ENCODE results near the gene UPK1A.

The UPK1A gene

GRCh38 chr19:35639863-35640262 lies 26.5 kb upstream of the UPK1A start:
- no peak for TF ChIP-seq GATA2 (IDR thresholded peaks at IDR 0.05; ENCODE audit: low read depth, low read length)
- TF ChIP-seq GATA3 (IDR thresholded peaks at IDR 0.05; ENCODE audit: low read depth, low read length): no peak

DNA sequence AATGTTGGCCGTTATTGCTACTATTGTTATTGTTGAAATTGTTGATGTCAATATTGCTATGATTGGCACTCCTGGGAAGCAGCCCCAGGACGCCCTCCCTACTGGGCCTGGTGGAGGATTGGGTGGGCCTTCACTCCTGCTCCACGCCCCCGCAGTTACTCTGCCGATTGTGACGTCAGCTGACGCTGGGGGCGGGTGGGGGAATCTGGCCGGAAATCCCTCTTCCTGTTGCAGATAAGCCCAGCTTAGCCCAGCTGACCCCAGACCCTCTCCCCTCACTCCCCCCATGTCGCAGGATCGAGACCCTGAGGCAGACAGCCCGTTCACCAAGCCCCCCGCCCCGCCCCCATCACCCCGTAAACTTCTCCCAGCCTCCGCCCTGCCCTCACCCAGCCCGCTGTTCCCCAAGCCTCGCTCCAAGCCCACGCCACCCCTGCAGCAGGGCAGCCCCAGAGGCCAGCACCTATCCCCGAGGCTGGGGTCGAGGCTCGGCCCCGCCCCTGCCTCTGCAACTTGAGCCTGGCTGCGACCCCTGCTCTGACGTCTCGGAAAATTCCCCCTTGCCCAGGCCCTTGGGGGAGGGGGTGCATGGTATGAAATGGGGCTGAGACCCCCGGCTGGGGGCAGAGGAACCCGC lies 24.7 kb upstream of the UPK1A start, which contains the start of gene ETV2:
ETV2 (plus strand) TSS at position 231 of the 637 bp plus-strand sequence. CDS start 716 bp downstream, outside the sequence.
- TF ChIP-seq GATA3 (IDR thresholded peaks at IDR 0.05; ENCODE audit: low read depth, low read length): no peak
- no peak for TF ChIP-seq GATA2 (IDR thresholded peaks at IDR 0.05; ENCODE audit: low read depth, low read length)

DNA sequence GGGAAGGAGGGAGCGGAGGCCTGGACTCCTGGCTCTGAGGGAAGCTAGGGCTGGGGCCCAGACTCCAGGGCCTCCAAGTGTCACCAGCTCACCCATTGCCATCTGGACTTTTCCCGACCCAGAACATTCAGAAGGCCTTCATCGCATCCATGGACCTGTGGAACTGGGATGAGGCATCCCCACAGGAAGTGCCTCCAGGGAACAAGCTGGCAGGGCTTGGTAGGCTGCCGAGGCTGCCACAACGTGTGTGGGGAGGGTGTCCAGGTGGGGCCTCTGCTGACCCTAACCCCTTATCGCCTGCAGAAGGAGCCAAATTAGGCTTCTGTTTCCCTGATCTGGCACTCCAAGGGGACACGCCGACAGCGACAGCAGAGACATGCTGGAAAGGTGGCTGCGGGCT lies 24.0 kb upstream of the UPK1A start:
- TF ChIP-seq GATA2 (IDR thresholded peaks at IDR 0.05; ENCODE audit: low read depth, low read length): no peak

DNA sequence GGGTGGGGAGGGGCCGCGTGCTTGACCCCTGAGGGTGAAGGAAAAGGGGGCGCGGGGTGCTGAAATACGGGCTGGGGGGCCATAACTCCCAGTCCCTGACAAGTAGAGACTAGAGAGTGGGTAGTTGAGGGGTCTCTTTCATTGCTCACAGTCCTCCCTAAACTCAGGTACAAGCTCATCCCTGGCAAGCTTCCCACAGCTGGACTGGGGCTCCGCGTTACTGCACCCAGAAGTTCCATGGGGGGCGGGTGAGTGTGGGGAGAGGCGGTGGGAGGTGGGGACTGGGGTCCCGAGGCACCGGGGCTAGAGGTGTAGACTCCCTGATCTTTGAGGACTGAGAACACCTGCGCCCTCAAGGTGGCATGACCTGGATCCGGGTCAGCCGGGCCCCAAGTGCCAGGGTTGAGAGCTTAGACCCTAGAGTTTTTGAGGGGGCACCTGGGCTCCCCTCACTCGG lies 23.5 kb upstream of the UPK1A start:
- TF ChIP-seq GATA3 (IDR thresholded peaks at IDR 0.05; ENCODE audit: low read depth, low read length): no peak

GRCh38 chr19:35643255-35644205 lies 22.8 kb upstream of the UPK1A start:
- TF ChIP-seq GATA2 (IDR thresholded peaks at IDR 0.05; ENCODE audit: low read depth, low read length) (no peak), GATA3 (IDR thresholded peaks at IDR 0.05; ENCODE audit: low read depth, low read length) (no peak)

DNA sequence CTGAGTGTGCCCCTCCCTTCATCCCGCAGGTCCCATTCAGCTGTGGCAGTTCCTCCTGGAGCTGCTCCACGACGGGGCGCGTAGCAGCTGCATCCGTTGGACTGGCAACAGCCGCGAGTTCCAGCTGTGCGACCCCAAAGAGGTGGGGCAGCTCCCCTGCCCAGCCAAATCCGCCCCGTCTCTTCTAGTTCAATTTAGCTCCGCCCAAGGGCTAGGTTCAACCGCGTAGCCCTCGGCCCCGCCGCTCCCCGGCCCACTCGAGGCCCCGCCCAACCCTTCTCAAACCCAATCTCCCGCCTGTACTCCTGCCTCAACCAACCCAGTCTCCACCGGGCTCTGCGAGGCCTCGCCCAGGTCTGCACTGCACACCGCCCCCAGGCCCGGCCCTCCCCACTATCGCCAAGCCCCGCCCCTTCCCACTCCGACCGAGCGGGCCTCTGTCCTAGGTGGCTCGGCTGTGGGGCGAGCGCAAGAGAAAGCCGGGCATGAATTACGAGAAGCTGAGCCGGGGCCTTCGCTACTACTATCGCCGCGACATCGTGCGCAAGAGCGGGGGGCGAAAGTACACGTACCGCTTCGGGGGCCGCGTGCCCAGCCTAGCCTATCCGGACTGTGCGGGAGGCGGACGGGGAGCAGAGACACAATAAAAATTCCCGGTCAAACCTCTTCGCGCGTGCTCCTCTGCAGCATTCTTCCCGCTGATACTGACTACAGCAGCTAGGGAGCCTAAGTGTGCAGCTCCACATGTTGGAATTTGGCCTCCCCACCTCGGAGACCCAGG lies 21.9 kb upstream of the UPK1A start:
- TF ChIP-seq GATA3 (IDR thresholded peaks at IDR 0.05; ENCODE audit: low read depth, low read length) (no peak), GATA2 (IDR thresholded peaks at IDR 0.05; ENCODE audit: low read depth, low read length) (no peak)

DNA sequence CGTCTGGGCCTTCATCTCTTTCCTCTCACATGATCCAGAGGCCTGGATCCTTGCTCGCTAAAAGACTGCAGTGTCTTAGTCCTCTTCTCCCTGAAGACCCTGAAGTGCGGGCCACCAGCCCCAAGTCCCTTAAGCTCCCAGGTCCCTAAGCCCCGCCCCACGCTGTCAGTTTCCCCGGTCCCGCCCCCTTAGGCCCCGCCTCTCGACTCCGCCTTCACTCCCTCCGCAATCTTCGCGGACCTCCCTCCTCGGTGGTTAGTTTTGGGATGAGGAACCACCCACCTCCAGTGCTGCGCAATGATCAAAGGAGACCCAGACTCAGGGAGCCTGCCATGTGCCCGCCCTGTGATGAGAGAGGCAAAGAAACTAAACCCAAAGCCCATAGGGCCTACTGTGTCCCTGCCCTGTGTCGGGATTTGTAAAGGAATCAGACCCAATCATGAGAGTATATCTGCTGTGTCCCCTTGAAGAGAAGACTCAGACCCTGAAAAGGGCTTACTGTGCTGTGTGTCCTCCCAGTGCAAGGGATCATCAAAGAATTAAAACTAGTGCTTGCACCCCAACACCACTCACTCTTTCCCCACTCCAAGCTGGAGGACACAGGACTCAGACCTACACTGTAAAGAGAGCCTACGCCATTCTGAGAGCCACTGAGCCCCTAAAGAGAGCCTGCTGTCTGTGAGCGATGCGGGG lies 21.2 kb upstream of the UPK1A start:
- no peak for TF ChIP-seq GATA3 (IDR thresholded peaks at IDR 0.05; ENCODE audit: low read depth, low read length)
- no peak for TF ChIP-seq GATA2 (IDR thresholded peaks at IDR 0.05; ENCODE audit: low read depth, low read length)

DNA sequence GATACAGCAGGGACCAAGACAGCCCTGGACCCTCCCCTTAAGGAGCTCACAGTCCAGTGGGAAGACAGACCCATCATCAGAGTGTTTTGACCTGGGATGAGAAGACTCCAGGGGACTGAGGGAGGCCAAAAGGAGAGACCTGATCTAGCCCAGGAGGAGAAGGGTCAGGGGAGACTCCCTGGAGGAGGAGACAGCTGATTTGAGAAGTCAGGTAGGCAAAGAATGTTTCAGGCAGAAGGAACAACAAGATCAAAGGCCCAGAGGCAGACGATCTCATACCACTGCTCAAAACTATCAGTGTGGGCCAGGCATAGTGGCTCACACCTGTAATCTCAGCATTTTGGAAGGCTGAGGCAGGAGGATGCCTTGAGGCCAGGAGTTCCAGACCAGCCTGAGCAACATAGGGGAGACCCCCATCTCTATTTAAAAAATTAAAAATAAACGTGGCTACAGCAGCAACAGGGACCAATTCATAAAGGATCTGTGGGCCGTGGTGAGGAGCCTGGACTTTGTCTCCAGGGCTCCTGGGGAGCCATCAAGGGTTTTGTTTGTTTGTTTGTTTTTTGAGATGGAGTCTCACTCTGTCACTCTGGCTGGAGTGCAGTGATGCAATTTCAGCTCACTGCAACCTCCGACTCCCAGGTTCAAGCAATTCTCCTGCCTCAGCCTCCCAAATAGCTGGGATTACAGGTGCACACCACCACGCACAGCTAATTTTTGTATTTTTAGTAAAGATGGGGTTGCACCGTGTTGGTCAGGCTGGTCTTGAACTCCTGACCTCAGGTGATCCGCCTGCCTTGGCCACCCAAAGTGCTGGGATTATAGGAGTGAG lies 20.4 kb upstream of the UPK1A start:
- no peak for TF ChIP-seq GATA3 (IDR thresholded peaks at IDR 0.05; ENCODE audit: low read depth, low read length)

DNA sequence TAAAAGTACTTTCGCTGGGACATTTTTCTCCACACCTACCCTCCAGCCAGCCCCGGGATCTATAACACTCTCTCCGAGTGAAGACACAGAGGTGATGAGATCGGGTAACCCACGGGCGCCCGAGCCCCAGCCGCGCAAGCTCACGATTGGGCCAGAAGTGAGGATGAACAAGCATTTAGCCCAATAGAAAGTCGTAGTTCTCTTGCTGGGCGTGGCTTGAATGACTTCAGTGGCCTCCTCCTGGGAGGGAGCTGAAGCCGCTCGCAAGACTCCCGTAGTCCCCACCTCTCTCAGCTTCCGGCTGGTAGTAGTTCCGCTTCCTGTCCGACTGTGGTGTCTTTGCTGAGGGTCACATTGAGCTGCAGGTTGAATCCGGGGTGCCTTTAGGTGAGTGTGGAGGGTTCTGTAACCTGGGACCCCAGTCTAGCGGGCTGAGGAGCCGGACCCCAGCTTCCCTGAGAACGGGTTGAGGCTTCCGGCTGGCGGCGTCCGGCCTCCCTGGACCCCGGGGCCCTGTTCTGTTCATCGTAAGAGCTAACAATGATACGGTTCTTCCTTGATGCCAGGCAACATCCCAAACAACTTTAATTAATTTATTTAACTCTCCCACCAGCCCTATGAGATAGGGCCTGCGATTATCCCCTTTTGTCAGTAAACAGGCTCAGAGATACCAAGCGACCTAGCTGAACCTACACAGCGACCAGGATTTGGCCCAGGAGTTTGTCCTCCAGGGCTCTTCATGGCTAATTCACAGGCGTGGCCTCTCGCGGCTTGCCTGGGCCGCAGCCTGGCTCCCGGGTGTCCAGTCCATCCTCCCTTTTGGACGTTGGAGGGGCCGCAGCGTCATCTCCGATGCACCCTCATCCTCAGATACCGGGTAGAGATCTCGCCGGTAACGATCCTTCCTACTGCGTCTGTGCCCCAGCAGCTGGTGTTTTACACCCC lies 18.0 kb upstream of the UPK1A start, which contains the start of gene COX6B1:
COX6B1 (plus strand) TSS at position 307 of the 945 bp plus-strand sequence. CDS start 2,921 bp downstream, outside the sequence.
- TF ChIP-seq GATA2 (IDR thresholded peaks at IDR 0.05; ENCODE audit: low read depth, low read length): no peak; the same call in 1 of the 2 replicates
- TF ChIP-seq GATA3 (IDR thresholded peaks at IDR 0.05; ENCODE audit: low read depth, low read length): no peak

DNA sequence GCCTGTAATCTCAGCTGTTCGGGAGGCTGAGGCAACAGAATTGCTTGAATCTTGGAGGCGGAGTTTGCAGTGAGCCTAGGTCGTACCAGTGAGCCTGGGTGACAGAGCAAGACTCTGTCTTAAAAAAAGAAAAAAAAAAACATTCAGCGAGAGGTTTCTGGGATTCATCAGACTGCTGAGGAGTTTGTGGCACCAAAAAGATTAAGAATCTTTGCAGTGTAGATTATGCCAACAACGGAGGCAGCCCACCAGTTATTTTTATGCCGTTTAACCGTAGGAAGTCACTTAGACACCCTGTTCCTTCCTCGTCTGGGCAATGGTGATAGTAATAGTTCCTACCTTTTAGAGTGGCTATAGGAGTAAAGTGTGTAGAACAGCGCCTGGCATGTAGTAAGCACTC lies 15.7 kb upstream of the UPK1A start:
- TF ChIP-seq GATA3 (IDR thresholded peaks at IDR 0.05; ENCODE audit: low read depth, low read length) (no peak), GATA2 (IDR thresholded peaks at IDR 0.05; ENCODE audit: low read depth, low read length) (no peak)

DNA sequence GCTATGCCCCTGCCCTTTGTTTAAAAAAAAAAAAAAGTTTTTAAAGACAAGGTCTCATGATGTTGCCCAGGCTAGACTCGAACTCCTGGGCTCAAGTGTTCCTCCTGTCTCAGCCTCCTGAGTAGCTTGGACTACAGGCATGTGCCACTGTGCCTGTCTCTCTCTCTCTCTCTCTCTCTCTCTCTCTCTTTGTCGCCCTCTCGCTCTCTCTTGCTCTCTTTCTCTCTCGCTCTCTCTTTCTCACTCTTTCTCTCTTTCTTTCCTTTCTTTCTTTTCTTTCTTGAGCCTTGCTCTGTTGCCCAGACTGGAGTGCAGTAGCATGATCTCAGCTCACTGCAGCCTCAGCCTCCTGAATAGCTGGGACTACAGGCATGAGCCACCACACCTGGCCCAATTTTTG lies 10.7 kb upstream of the UPK1A start:
- no peak for TF ChIP-seq GATA2 (IDR thresholded peaks at IDR 0.05; ENCODE audit: low read depth, low read length)
- TF ChIP-seq GATA3 (IDR thresholded peaks at IDR 0.05; ENCODE audit: low read depth, low read length): no peak

DNA sequence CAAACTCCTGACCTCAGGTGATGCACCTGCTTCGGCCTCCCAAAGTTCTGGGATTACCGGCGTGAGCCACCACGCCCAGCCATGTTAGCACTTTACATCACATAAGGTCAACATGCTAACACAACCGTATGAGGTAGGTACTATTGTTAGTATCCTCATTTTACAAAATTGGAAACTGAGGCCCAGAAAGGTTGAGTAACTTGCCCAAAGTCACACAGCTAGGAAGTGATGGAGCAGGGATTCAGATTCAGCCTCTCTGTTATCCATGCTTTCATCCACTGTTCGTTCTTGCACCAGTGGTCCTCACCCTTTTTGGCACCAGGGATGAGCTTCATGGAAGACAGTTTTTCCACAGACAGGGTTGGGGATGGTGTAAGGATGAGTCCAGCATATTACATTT lies 9.6 kb upstream of the UPK1A start:
- TF ChIP-seq GATA3 (IDR thresholded peaks at IDR 0.05; ENCODE audit: low read depth, low read length) (no peak), GATA2 (IDR thresholded peaks at IDR 0.05; ENCODE audit: low read depth, low read length) (no peak)

All from SH-SY5Y (cell line).